GM12892 (cell line): ENCODE results near the gene NCAM1.

Source experiments
- POLR2AphosphoS5 ChIP-seq: IDR thresholded peaks from 2 replicates; pipeline ENCODE4 v1.6.1; 2011; ENCODE audit warnings: low read depth, low read length, control low read depth
- TAF1 ChIP-seq: IDR thresholded peaks from 2 replicates; pipeline ENCODE4 v1.6.1; 2011; ENCODE audit warnings: low read depth, mild to moderate bottlenecking, control low read depth, low read length, borderline replicate concordance

- no peak for TF ChIP-seq TAF1
- no peak for TF ChIP-seq POLR2AphosphoS5
These were observed 5.9 kb downstream of the NCAM1 start for GRCh38 chr11:112967082-112967481.
